ENCODE results near the gene HIC1.

Gene HIC1

DNA sequence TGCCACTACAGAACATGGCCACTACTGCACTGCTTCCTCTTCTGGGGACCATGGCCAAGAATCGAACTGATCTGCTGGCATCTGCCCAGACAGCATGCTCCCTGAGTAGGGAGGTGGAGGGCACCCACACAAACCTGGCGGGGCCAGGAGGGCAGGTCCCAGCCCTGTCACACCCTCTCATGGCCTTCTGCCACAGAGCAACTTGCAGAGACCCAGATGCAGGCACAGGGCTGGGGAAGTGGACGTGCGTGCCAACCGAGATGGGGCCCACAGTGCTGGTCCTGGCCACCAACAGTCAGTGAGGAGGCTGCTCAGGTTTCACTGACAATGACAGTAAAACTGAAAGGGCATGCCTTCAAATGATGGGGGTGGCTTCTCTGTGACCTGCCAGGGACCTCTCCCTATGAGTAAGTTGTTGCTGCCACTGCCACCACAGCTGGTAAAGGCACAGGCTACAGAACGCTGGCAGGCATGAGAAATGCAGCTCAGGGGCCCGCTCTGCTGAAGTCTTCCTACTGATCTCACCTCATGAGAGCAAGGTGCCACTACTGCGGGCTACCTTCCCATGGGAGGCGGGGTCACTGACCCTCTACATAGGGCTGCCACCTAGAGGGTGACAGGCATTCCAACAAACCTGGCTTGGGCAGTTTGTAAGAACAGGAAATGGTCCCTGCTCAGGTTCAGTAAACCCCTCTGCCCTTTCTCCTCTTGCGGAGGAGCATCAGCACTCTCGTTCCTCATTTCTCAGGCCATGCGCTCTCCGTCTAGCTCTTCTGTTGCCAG, 15.5 kb downstream of the HIC1 start:
- intact Hi-C loops (cut with DNase I; ENCODE audit: low total_unique reads): no loop called here
- TF ChIP-seq, protein P1, sequence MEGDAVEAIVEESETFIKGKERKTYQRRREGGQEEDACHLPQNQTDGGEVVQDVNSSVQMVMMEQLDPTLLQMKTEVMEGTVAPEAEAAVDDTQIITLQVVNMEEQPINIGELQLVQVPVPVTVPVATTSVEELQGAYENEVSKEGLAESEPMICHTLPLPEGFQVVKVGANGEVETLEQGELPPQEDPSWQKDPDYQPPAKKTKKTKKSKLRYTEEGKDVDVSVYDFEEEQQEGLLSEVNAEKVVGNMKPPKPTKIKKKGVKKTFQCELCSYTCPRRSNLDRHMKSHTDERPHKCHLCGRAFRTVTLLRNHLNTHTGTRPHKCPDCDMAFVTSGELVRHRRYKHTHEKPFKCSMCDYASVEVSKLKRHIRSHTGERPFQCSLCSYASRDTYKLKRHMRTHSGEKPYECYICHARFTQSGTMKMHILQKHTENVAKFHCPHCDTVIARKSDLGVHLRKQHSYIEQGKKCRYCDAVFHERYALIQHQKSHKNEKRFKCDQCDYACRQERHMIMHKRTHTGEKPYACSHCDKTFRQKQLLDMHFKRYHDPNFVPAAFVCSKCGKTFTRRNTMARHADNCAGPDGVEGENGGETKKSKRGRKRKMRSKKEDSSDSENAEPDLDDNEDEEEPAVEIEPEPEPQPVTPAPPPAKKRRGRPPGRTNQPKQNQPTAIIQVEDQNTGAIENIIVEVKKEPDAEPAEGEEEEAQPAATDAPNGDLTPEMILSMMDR (IDR thresholded peaks at IDR 0.05): no peak
- Histone ChIP-seq H3K9me3 (no peaks in the 10 kb centered on the region), H3K4me3 (no peak overlapping the region), H3K27ac (peak overlapping the region in 1 of 2 donors; percentile 11), H3K36me3 (peaks cover 0 to 75% (median 8%) of the 10 kb centered on the region in 3 donors), H3K4me1 (peaks cover 0 to 38% (median 22%) of the 10 kb centered on the region in 4 donors), H3K27me3 (no peaks in the 10 kb centered on the region)
- DNase-seq: no peak

DNA sequence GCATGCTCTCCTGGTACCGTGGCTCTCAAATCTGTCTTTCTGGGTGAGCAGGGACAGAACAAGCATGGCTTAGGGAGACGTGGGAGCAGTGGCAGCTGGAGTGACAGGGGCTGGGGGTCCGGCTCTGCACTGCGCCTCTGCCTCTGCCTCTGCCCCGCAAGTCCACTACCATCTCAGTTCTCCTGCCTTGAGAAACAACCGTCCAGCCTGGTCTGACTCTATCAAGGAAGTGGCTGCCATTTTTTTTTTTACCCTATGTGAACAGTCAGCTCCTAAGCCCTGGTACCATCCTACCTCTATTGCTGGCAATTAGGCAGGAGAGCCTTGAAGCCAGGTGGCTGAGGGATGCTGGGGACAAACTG, 16.1 kb downstream of the HIC1 start:
- DNase-seq: no peak
- intact Hi-C loops (cut with DNase I; ENCODE audit: low total_unique reads): no loop called here

DNA sequence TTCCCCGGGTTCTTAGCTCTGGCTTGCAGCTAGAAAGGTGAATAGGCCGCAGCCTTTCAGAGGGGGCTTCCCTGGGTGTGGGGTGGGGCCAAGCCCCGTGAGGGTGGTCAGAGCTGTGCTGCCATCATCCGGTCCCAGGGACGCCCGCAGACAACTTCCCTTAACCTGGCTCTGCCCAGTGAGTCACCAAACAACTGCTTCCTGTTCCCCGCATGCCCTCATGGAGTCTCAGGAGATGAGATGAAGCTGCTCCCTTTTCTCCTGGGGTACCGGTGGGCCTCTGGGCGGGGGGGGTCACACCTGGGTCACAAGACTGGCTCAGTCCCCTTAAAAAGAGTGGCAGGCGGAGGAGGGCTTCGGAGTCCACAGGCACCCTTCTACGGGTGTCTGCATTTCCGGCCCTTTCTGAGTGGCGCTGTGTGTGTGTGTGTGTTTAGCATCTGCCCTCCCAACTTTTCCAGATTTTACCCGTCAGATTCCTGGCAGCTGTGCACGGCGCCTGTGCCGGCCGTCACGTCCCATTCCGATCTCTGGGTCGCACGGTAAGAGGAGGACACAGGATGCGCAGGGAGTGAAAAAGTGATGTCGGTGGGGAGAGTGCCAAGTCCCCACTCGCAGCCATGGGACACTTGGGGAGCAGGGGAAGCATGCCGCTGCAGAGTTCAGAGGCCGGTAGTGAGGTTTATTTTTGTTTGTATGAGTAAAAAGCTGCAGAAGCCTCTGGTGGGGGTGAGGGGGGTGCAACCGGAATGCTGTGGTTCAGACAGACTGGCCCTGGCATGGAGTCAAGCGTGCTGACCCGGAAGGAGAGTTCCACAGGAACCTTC, 16.8 kb downstream of the HIC1 start:
- Histone ChIP-seq H3K9me3 (no peaks in the 10 kb centered on the region), H3K36me3 (peaks cover 0 to 72% (median 5%) of the 10 kb centered on the region in 3 donors), H3K27ac (peak overlapping the region; percentile 11 to 36), H3K27me3 (no peaks in the 10 kb centered on the region), H3K4me1 (peaks cover 0 to 32% (median 23%) of the 10 kb centered on the region in 4 donors), H3K4me3 (no peak overlapping the region)
- DNase-seq: no peak
- TF ChIP-seq, protein P1 (IDR thresholded peaks at IDR 0.05): no peak
- intact Hi-C loops (cut with DNase I; ENCODE audit: low total_unique reads): no loop called here

More for the DNA sequence above, 16.1 kb downstream of the HIC1 start:
- no peaks in the 10 kb centered on the region for H3K9me3 ChIP-seq
- H3K4me3 ChIP-seq: no peak overlapping the region
- peaks cover 0 to 38% (median 24%) of the 10 kb centered on the region in 4 donors for H3K4me1 ChIP-seq
- TF ChIP-seq, protein P1 (IDR thresholded peaks at IDR 0.05): no peak
- H3K27ac ChIP-seq: peak overlapping the region; percentile 11 to 36
- peaks cover 0 to 72% (median 4%) of the 10 kb centered on the region in 3 donors for H3K36me3 ChIP-seq
- H3K27me3 ChIP-seq: no peaks in the 10 kb centered on the region

DNA sequence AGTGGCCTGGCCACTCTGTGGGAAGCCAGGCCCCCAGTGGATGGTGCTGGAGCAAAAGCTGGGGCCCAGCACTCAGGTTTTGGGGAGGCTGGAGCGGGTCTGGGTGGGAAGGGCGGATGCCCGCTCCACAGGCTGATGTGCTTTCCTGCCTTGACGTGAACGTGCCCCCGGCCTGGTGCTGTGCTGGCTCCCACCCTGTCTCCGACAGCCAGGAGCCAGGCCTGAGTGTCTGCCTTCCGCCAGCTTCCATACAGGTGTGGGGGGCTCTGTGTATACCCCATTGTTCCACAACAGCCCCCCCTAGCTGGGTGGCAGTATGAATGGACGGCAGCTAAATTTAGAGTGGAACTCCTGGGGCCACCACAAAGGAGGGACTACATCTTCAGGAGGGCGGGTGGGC, 20.0 kb downstream of the HIC1 start:
- Histone ChIP-seq H3K4me1 (peaks cover 0 to 13% (median 5%) of the 10 kb centered on the region in 4 donors), H3K9me3 (no peaks in the 10 kb centered on the region)
- TF ChIP-seq, protein P1 (IDR thresholded peaks at IDR 0.05): no peak

DNA sequence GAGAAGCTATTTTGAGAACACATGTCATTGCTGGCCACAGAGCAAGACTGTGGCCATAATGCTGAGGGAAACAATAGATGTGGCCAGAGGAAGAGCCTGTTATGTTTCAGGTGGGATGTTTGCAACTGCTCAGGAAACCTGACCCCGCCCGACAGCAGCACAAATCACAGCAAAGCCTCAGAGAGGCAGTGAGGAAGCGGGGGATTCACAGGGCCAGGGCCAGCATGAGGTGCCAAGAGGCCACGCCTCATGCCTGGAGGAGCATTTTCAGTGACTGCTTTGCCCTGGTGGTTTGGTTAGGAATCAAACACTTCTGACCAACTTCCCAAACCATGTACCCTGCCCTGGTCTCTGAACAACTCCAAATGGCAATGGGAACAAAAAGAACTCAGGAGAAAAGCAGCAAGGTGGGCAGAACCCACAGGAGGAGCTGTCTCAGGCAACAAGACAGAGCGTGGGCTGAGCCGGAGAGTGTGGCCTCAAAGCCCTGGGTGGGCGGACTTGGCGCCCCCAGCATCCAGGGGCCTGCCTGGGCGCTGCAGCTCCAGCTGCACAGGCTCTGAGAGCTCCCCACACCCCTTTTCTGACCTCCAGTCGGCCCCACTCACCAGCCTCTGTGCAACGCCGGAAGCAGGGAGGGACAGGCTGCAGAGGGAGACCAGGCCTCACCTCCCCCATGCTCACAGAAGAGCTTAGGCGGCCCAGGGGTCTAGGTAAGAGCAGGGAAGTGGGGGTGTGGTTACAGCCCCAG, 20.6 kb downstream of the HIC1 start:
- Histone ChIP-seq H3K36me3 (peaks cover 4 to 81% (median 36%) of the 10 kb centered on the region in 3 donors), H3K9me3 (no peaks in the 10 kb centered on the region), H3K4me3 (no peak overlapping the region), H3K27ac (peak overlapping the region; percentile 24 to 26), H3K27me3 (no peaks in the 10 kb centered on the region), H3K4me1 (peaks cover 0 to 13% (median 5%) of the 10 kb centered on the region in 4 donors)
- TF ChIP-seq, protein P1 (IDR thresholded peaks at IDR 0.05): no peak
- intact Hi-C loops (cut with DNase I; ENCODE audit: low total_unique reads): no loop called here
- no peak for DNase-seq

More for the DNA sequence above, 20.0 kb downstream of the HIC1 start:
- Histone ChIP-seq H3K36me3 (peaks cover 4 to 80% (median 34%) of the 10 kb centered on the region in 3 donors), H3K4me3 (no peak overlapping the region), H3K27me3 (no peaks in the 10 kb centered on the region), H3K27ac (peak overlapping the region; percentile 24 to 26)
- no peak for DNase-seq
- intact Hi-C loops (cut with DNase I; ENCODE audit: low total_unique reads): no loop called here
